ENCODE data around the gene LITAFD.
"Not testable (repeated sequence)": the region's sequence is repeated elsewhere in the genome, so short reads cannot be mapped to it uniquely, and the experiment has no call there.

The LITAFD gene

DNA sequence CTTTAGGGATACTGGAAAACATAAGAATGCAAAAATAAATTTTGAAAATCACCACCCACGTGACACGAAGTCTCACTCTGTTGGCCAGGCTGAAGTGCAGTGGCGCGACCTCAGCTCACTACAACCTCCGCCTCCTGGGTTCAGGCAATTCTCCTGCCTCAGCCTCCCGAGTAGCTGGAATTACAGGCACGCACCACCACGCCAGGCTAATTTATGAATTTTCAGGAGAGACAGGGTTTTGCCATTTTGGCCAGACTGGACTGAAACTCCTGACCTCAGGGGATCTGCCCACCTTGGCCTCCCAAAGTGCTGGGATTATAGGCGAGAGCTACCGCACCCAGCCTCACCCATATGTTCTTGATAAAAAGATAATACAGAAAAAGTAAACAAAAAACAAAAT, 35.2 kb downstream of the LITAFD start:
- not testable (repeated sequence) for H2BK120ac ChIP-seq (ENCODE audit: low read depth, low read length); H4K91ac ChIP-seq (ENCODE audit: low read depth, low read length, poor library complexity); H3K79me1 ChIP-seq (ENCODE audit: low read depth, low read length); H3K9me3 ChIP-seq (replicated peaks in 1 of 2; ENCODE audit: control insufficient read depth in 2 of 2, insufficient read depth in 1 of 2, low read depth in 1 of 2, low read length in 2 of 2); H3K27ac ChIP-seq (replicated peaks; ENCODE audit: low read length); H3K4me3 ChIP-seq (ENCODE audit: low read length in 2 of 2); H3K9ac ChIP-seq (ENCODE audit: low read depth, low read length, poor library complexity); H3K4me1 ChIP-seq (ENCODE audit: control insufficient read depth in 2 of 2, insufficient read depth in 1 of 2, low read depth in 1 of 2, low read length in 2 of 2); H3K23ac ChIP-seq (ENCODE audit: low read depth, low read length, poor library complexity); H3K27me3 ChIP-seq (ENCODE audit: control insufficient read depth in 3 of 3, insufficient read depth in 3 of 3, low read depth in 1 of 3, low read length in 3 of 3); H3K18ac ChIP-seq (ENCODE audit: low read length); DNase-seq (ENCODE audit: low spot score); H2BK15ac ChIP-seq (ENCODE audit: low read length); H3K4ac ChIP-seq (ENCODE audit: low read length); H4K8ac ChIP-seq (ENCODE audit: low read depth, low read length); H3K14ac ChIP-seq (ENCODE audit: low read length); H2AK5ac ChIP-seq (ENCODE audit: low read depth, low read length); H2BK5ac ChIP-seq (ENCODE audit: low read length); H2AFZ ChIP-seq (ENCODE audit: low read length); H3K4me2 ChIP-seq (ENCODE audit: insufficient read depth, low read length, poor library complexity, severe bottlenecking); H2BK12ac ChIP-seq (ENCODE audit: low read length)
- H3K36me3 ChIP-seq (replicated peaks in 1 of 2; ENCODE audit: control insufficient read depth in 2 of 2, insufficient read depth in 2 of 2, low read length in 2 of 2) = peaks cover 35 to 99% of the 10 kb centered on the region in 2 donors
- no CpG with 5 or more reads among the region's 10 CpGs for WGBS, 2 donors (ENCODE audit: extremely low coverage in 2 of 2, insufficient read length in 2 of 2, insufficient replicate concordance in 1 of 2)

DNA sequence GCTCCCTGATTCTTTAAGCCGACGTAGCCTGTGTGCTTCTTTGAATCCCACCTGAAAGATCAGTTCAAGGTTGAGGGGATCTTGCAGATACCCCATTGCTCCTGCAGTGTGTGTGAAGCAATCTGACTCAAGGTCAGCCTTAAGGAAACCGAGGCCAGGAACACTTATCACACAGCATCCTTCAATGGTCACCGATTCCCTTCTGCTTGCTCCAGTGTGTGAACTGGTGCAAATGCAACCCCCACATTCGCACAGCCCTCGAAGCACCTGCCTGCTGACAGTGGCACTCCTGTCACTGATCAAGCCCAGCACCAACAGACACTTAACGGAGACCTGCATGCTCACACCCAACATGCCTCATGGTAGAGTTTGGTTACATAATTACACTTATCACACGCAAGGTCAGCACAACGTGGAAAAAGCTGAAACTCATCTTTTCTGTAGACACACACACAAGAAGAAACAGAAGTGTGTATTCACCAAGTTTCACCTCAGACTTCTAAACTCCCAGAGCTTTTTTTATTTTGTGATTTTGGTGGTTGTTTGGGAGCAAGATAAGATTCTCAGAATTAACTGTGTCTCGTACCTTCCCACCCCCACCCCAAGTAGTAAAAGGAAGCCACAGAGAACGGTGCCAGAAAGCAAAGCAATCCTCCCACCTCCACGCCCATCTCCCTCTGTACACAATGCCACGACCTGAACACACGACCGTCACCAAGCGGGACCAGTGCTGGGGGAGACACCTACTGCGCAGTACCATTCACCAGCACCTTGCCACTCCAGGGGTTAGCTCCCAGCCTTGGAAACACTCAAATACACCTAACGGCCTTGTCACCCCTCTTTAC, 37.2 kb downstream of the LITAFD start:
- peaks cover 40 to 99% of the 10 kb centered on the region in 2 donors for H3K36me3 ChIP-seq (replicated peaks in 1 of 2; ENCODE audit: control insufficient read depth in 2 of 2, insufficient read depth in 2 of 2, low read length in 2 of 2)
- no peak overlapping the region for H3K4me2 ChIP-seq (ENCODE audit: insufficient read depth, low read length, poor library complexity, severe bottlenecking)
- H3K4ac ChIP-seq (ENCODE audit: low read length) = no peak overlapping the region
- H3K79me1 ChIP-seq (ENCODE audit: low read depth, low read length) = no peaks in the 10 kb centered on the region
- no peak overlapping the region for H3K14ac ChIP-seq (ENCODE audit: low read length)
- H2BK5ac ChIP-seq (ENCODE audit: low read length) = no peak overlapping the region
- H3K18ac ChIP-seq (ENCODE audit: low read length) = no peak overlapping the region
- H3K27me3 ChIP-seq (ENCODE audit: control insufficient read depth in 3 of 3, insufficient read depth in 3 of 3, low read depth in 1 of 3, low read length in 3 of 3) = no peaks in the 10 kb centered on the region
- H4K91ac ChIP-seq (ENCODE audit: low read depth, low read length, poor library complexity) = no peak overlapping the region
- no peak for DNase-seq (ENCODE audit: low spot score)
- H2BK120ac ChIP-seq (ENCODE audit: low read depth, low read length) = no peak overlapping the region
- no peak overlapping the region for H4K8ac ChIP-seq (ENCODE audit: low read depth, low read length)
- H3K4me3 ChIP-seq (ENCODE audit: low read length in 2 of 2) = no peak overlapping the region
- H3K23ac ChIP-seq (ENCODE audit: low read depth, low read length, poor library complexity) = no peak overlapping the region
- H2AK5ac ChIP-seq (ENCODE audit: low read depth, low read length) = no peak overlapping the region
- no peaks in the 10 kb centered on the region for H3K4me1 ChIP-seq (ENCODE audit: control insufficient read depth in 2 of 2, insufficient read depth in 1 of 2, low read depth in 1 of 2, low read length in 2 of 2)
- no peaks in the 10 kb centered on the region for H3K9me3 ChIP-seq (replicated peaks in 1 of 2; ENCODE audit: control insufficient read depth in 2 of 2, insufficient read depth in 1 of 2, low read depth in 1 of 2, low read length in 2 of 2)
- H2AFZ ChIP-seq (ENCODE audit: low read length) = no peak overlapping the region
- WGBS, 2 donors (ENCODE audit: extremely low coverage in 2 of 2, insufficient read length in 2 of 2, insufficient replicate concordance in 1 of 2) = no CpG with 5 or more reads among the region's 18 CpGs
- H3K9ac ChIP-seq (ENCODE audit: low read depth, low read length, poor library complexity) = no peak overlapping the region
- no peak overlapping the region for H2BK15ac ChIP-seq (ENCODE audit: low read length)
- H3K27ac ChIP-seq (replicated peaks; ENCODE audit: low read length) = no peak overlapping the region
- H2BK12ac ChIP-seq (ENCODE audit: low read length) = no peak overlapping the region

DNA sequence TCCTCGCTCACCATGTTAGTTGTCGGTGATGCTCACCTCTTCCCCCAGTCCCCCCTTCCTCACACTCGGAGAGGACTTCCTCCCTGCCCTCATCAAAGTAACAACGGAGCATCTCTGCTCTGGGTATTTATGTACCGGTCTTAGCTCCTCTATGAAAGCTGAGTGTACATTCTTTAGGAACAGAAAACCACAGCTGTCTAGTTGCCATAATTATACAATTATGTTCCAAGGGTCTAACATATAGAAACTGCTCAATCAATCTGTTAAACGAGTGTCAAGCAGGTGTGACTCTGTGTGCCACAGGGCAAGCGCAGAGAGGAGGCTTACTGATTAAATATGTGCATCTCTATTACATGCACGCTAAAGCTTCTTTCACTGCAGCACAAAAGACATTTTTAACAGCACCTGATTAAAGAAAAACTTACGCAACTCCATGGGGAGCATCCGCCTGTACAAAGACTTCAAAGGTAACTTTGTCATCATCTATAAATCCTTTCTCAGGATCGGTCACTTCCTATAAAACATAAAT, 37.8 kb downstream of the LITAFD start:
- H3K4ac ChIP-seq (ENCODE audit: low read length) = no peak overlapping the region
- no peak overlapping the region for H3K4me2 ChIP-seq (ENCODE audit: insufficient read depth, low read length, poor library complexity, severe bottlenecking)
- H4K91ac ChIP-seq (ENCODE audit: low read depth, low read length, poor library complexity) = no peak overlapping the region
- H4K8ac ChIP-seq (ENCODE audit: low read depth, low read length) = no peak overlapping the region
- H3K9me3 ChIP-seq (replicated peaks in 1 of 2; ENCODE audit: control insufficient read depth in 2 of 2, insufficient read depth in 1 of 2, low read depth in 1 of 2, low read length in 2 of 2) = no peaks in the 10 kb centered on the region
- no peak overlapping the region for H3K27ac ChIP-seq (replicated peaks; ENCODE audit: low read length)
- no peak overlapping the region for H3K4me3 ChIP-seq (ENCODE audit: low read length in 2 of 2)
- no peaks in the 10 kb centered on the region for H3K79me1 ChIP-seq (ENCODE audit: low read depth, low read length)
- H2BK5ac ChIP-seq (ENCODE audit: low read length) = no peak overlapping the region
- H3K27me3 ChIP-seq (ENCODE audit: control insufficient read depth in 3 of 3, insufficient read depth in 3 of 3, low read depth in 1 of 3, low read length in 3 of 3) = no peaks in the 10 kb centered on the region
- WGBS, 2 donors (ENCODE audit: extremely low coverage in 2 of 2, insufficient read length in 2 of 2, insufficient replicate concordance in 1 of 2) = no CpG with 5 or more reads among the region's 11 CpGs
- no peak overlapping the region for H3K18ac ChIP-seq (ENCODE audit: low read length)
- H3K23ac ChIP-seq (ENCODE audit: low read depth, low read length, poor library complexity) = no peak overlapping the region
- no peak overlapping the region for H3K9ac ChIP-seq (ENCODE audit: low read depth, low read length, poor library complexity)
- H2BK120ac ChIP-seq (ENCODE audit: low read depth, low read length) = no peak overlapping the region
- no peaks in the 10 kb centered on the region for H3K4me1 ChIP-seq (ENCODE audit: control insufficient read depth in 2 of 2, insufficient read depth in 1 of 2, low read depth in 1 of 2, low read length in 2 of 2)
- no peak overlapping the region for H3K14ac ChIP-seq (ENCODE audit: low read length)
- H3K36me3 ChIP-seq (replicated peaks in 1 of 2; ENCODE audit: control insufficient read depth in 2 of 2, insufficient read depth in 2 of 2, low read length in 2 of 2) = peaks cover 37 to 99% of the 10 kb centered on the region in 2 donors
- H2BK15ac ChIP-seq (ENCODE audit: low read length) = no peak overlapping the region
- H2BK12ac ChIP-seq (ENCODE audit: low read length) = no peak overlapping the region
- DNase-seq (ENCODE audit: low spot score) = no peak
- H2AFZ ChIP-seq (ENCODE audit: low read length) = no peak overlapping the region
- no peak overlapping the region for H2AK5ac ChIP-seq (ENCODE audit: low read depth, low read length)

DNA sequence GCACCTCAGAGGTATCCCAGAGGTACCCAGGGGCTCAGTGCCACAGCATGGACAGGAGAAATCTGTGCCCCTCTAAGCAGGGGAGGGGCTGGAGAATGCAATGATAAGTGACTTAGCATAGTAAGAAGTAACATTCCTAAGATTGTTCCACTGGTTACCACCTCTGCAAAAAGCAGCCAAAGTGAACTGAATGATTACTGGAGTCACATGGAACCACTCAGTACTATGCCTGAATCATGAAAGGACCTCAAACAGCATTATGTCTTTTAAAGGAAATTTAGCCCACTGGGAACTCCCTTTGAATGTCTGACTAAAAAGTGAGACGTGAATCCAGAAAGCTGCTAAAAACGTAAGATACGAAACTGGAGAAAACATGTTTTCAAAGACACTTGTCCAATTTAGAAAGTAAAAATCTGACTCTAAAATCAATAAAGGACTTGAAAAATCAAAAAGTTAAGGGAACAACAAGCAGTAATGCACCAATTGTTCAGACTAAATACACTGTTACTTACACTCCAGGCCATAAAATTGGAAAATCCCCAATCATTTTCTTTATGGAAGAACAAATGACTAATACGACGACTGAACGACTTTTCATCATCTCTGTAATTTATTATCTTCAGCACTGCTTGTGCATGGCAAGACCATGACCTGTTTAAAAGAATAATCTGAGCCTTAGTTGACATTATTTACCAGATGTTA, 38.6 kb downstream of the LITAFD start:
- H2BK120ac ChIP-seq (ENCODE audit: low read depth, low read length) = no peak overlapping the region
- no peak overlapping the region for H3K14ac ChIP-seq (ENCODE audit: low read length)
- no peaks in the 10 kb centered on the region for H3K4me1 ChIP-seq (ENCODE audit: control insufficient read depth in 2 of 2, insufficient read depth in 1 of 2, low read depth in 1 of 2, low read length in 2 of 2)
- no peaks in the 10 kb centered on the region for H3K9me3 ChIP-seq (replicated peaks in 1 of 2; ENCODE audit: control insufficient read depth in 2 of 2, insufficient read depth in 1 of 2, low read depth in 1 of 2, low read length in 2 of 2)
- H2BK5ac ChIP-seq (ENCODE audit: low read length) = no peak overlapping the region
- no peak overlapping the region for H4K8ac ChIP-seq (ENCODE audit: low read depth, low read length)
- no peak overlapping the region for H3K9ac ChIP-seq (ENCODE audit: low read depth, low read length, poor library complexity)
- no peak overlapping the region for H2AK5ac ChIP-seq (ENCODE audit: low read depth, low read length)
- no peak overlapping the region for H3K4me2 ChIP-seq (ENCODE audit: insufficient read depth, low read length, poor library complexity, severe bottlenecking)
- no peak overlapping the region for H2BK15ac ChIP-seq (ENCODE audit: low read length)
- H3K18ac ChIP-seq (ENCODE audit: low read length) = no peak overlapping the region
- H2BK12ac ChIP-seq (ENCODE audit: low read length) = no peak overlapping the region
- no peaks in the 10 kb centered on the region for H3K79me1 ChIP-seq (ENCODE audit: low read depth, low read length)
- no peaks in the 10 kb centered on the region for H3K27me3 ChIP-seq (ENCODE audit: control insufficient read depth in 3 of 3, insufficient read depth in 3 of 3, low read depth in 1 of 3, low read length in 3 of 3)
- H3K4me3 ChIP-seq (ENCODE audit: low read length in 2 of 2) = no peak overlapping the region
- no peak overlapping the region for H2AFZ ChIP-seq (ENCODE audit: low read length)
- no peak overlapping the region for H3K27ac ChIP-seq (replicated peaks; ENCODE audit: low read length)
- no peak overlapping the region for H3K23ac ChIP-seq (ENCODE audit: low read depth, low read length, poor library complexity)
- DNase-seq (ENCODE audit: low spot score) = no peak
- H3K4ac ChIP-seq (ENCODE audit: low read length) = no peak overlapping the region
- peaks cover 36 to 97% of the 10 kb centered on the region in 2 donors for H3K36me3 ChIP-seq (replicated peaks in 1 of 2; ENCODE audit: control insufficient read depth in 2 of 2, insufficient read depth in 2 of 2, low read length in 2 of 2)
- no CpG with 5 or more reads among the region's 6 CpGs for whole genome bisulfite sequencing, 2 donors (ENCODE audit: extremely low coverage in 2 of 2, insufficient read length in 2 of 2, insufficient replicate concordance in 1 of 2)
- H4K91ac ChIP-seq (ENCODE audit: low read depth, low read length, poor library complexity) = no peak overlapping the region

All from neuronal stem cell (in vitro differentiated cells).